Hepatic stellate cell (primary cell): ENCODE data around the gene CDK4.

Experiments
- DNase-seq: peaks from one replicate; pipeline ENCODE4 v3.0.0; 2011; ENCODE audit warnings: low spot score

The CDK4 gene

GRCh38 chr12:57756406-57757341 is 4.6 kb upstream of the CDK4 start:
- DNase-seq = no peak

GRCh38 chr12:57755454-57756372 is 3.6 kb upstream of the CDK4 start:
- DNase-seq = peak; percentile 61

- DNase-seq = no peak
Observed at GRCh38 chr12:57755194-57755453, 3.0 kb upstream of the CDK4 start.

GRCh38 chr12:57754411-57755193 is 2.5 kb upstream of the CDK4 start, which contains the start of gene MARCHF9:
TSS of gene MARCHF9 (plus strand) at chr12:57755103. CDS start at chr12:57755529, 426 bp downstream.
- DNase-seq = no peak

GRCh38 chr12:57753756-57754337 is 1.7 kb upstream of the CDK4 start:
- no peak for DNase-seq

GRCh38 chr12:57752668-57753000 is 524 bp upstream of the CDK4 start:
- no peak for DNase-seq

- DNase-seq = no peak
Observed at GRCh38 chr12:57751432-57751787, 700 bp downstream of the CDK4 start.

- no peak for DNase-seq
Observed at GRCh38 chr12:57750561-57751431, 1.3 kb downstream of the CDK4 start.

- no peak for DNase-seq
Observed at GRCh38 chr12:57749061-57749460, 3.0 kb downstream of the CDK4 start.

- no peak for DNase-seq
Observed at GRCh38 chr12:57746025-57746424, 6.1 kb downstream of the CDK4 start.

- no peak for DNase-seq
Observed at GRCh38 chr12:57745485-57745881, 6.6 kb downstream of the CDK4 start.

- DNase-seq = peak; percentile 96
Observed at GRCh38 chr12:57744777-57745484, 7.2 kb downstream of the CDK4 start, which contains the start of gene TSPAN31. TSS of gene TSPAN31 (plus strand) at chr12:57745039. CDS start at chr12:57745155, 116 bp downstream.

- peak; percentile 85 for DNase-seq
Observed at GRCh38 chr12:57744194-57744776, 7.8 kb downstream of the CDK4 start.

- DNase-seq = no peak
Observed at GRCh38 chr12:57743769-57744168, 8.3 kb downstream of the CDK4 start.

- no peak for DNase-seq
Observed at GRCh38 chr12:57741844-57742738, 10.0 kb downstream of the CDK4 start.

GRCh38 chr12:57741413-57741789 is 10.7 kb downstream of the CDK4 start:
- DNase-seq = no peak

GRCh38 chr12:57740656-57741412 is 11.3 kb downstream of the CDK4 start:
- no peak for DNase-seq

- no peak for DNase-seq
Observed at GRCh38 chr12:57739914-57740538, 12.1 kb downstream of the CDK4 start.
